Tibial nerve (tissue), 4 donors: ENCODE measurements around the gene LSR.

Experiments
- EP300 ChIP-seq, 2 donors: sonication (generic); formaldehyde crosslinking; IDR thresholded peaks; one replicate each; pipeline ENCODE4 v1.6.1; 2017; ENCODE audit warnings: antibody characterized with exemption in 2 of 2, mild to moderate bottlenecking in 1 of 2
- POLR2A ChIP-seq, 2 donors: fragments of 450-650 bp; IDR thresholded peaks; one replicate each; pipeline ENCODE4 v1.6.1; 2017; ENCODE audit warnings: antibody characterized with exemption in 2 of 2, mild to moderate bottlenecking in 2 of 2, moderate library complexity in 2 of 2
- TF ChIP-seq, protein P1 (sequence below), 5 experiments: fragments of 200-600 bp in 3 of 5; fragments of 450-650 bp in 2 of 5; sonication (generic) in 3 of 5; IDR thresholded peaks; one replicate each; pipeline ENCODE4 v1.5.1; 2016 to 2019; ENCODE audit warnings: antibody characterized with exemption in 5 of 5, mild to moderate bottlenecking in 3 of 5, moderate library complexity in 2 of 5

DNA sequence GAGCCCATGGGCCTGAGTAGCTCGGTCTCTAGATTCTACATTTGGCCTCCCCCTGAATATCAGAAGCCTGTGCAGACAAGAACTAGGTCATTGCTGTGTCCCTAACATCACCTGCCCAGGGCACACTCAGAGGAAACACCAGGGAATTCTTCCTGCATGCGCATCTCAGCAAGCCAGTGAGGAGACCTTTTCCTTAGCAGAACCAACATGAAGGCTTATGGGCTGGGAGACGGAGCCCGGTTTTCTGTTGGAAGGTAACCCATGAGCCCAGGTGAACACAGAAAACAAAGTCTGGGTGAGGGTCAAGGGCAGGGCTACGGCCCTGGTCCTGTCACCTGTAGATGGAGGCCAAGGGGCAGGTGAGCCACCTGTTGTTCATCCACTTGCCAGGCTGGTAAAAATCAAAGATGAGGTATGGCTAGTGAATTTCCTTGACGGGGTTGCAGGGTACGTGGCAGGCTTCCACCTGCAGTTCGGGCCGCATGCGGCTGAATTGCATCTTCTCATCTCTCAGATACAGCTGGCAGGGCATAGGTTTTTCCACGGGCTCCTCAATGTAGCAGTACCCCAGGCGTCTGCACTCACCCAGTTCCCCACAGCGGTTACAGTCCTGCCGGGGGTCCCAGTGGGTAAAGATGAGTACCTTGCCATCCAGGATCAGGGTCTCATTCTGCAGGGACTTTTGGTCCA lies 16.7 kb upstream of the LSR start:
- TF ChIP-seq, protein P1, sequence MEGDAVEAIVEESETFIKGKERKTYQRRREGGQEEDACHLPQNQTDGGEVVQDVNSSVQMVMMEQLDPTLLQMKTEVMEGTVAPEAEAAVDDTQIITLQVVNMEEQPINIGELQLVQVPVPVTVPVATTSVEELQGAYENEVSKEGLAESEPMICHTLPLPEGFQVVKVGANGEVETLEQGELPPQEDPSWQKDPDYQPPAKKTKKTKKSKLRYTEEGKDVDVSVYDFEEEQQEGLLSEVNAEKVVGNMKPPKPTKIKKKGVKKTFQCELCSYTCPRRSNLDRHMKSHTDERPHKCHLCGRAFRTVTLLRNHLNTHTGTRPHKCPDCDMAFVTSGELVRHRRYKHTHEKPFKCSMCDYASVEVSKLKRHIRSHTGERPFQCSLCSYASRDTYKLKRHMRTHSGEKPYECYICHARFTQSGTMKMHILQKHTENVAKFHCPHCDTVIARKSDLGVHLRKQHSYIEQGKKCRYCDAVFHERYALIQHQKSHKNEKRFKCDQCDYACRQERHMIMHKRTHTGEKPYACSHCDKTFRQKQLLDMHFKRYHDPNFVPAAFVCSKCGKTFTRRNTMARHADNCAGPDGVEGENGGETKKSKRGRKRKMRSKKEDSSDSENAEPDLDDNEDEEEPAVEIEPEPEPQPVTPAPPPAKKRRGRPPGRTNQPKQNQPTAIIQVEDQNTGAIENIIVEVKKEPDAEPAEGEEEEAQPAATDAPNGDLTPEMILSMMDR (IDR thresholded peaks at IDR 0.05), result no peak
- TF ChIP-seq POLR2A (IDR thresholded peaks at IDR 0.05) (no peak), EP300 (IDR thresholded peaks at IDR 0.05) (no peak)
